Tibial artery (tissue), 4 donors: Measurements from ENCODE around the gene DNAH6.

Source experiments
- DNase-seq, 2 donors: peaks; one replicate each; pipeline ENCODE4 v3.0.0-alpha.2; 2019
- H3K27ac ChIP-seq, 2 donors: fragments of 200-600 bp; sonication (generic) in 1 of 2; 1 replicate in 1 of 2; 2 replicates in 1 of 2; pipeline ENCODE4 v1.5.1; 2018 to 2019; ENCODE audit warnings: mild to moderate bottlenecking in 1 of 2
- H3K27me3 ChIP-seq, 2 donors: fragments of 200-600 bp; sonication (generic) in 1 of 2; one replicate each; pipeline versions ENCODE4 v1.5.1 to v1.6.0; 2016 to 2019
- H3K36me3 ChIP-seq, 3 donors: fragments of 200-600 bp; sonication (generic) in 2 of 3; one replicate each; pipeline ENCODE4 v1.5.1; 2016 to 2019; ENCODE audit warnings: mild to moderate bottlenecking in 2 of 3
- H3K4me1 ChIP-seq, 4 donors: fragments of 200-600 bp; sonication (generic) in 2 of 4; 1 replicate in 3 of 4; 2 replicates in 1 of 4; pipeline ENCODE4 v1.5.1; 2016 to 2019
- H3K4me3 ChIP-seq, 2 donors: fragments of 200-600 bp; sonication (generic) in 1 of 2; 1 replicate in 1 of 2; 2 replicates in 1 of 2; pipeline ENCODE4 v1.5.1; 2018 to 2019; ENCODE audit warnings: mild to moderate bottlenecking in 2 of 2
- H3K9me3 ChIP-seq, 3 donors: fragments of 200-600 bp; sonication (generic) in 1 of 3; one replicate each; pipeline ENCODE4 v1.5.1; 2016 to 2019
- intact Hi-C: fragments of 100-400 bp; cut with DNase I; formaldehyde crosslinking; loops from one replicate; pipeline ENCODE4 v1.15.0; 2023; ENCODE audit warnings: low total_unique reads
- TF ChIP-seq, protein P1 (sequence below), 2 experiments: fragments of 200-600 bp in 1 of 2; fragments of 450-650 bp in 1 of 2; IDR thresholded peaks; one replicate each; pipeline ENCODE4 v1.5.1; 2017 to 2019; ENCODE audit warnings: antibody characterized with exemption in 2 of 2, mild to moderate bottlenecking in 1 of 2, moderate library complexity in 1 of 2

DNAH6 gene

DNA sequence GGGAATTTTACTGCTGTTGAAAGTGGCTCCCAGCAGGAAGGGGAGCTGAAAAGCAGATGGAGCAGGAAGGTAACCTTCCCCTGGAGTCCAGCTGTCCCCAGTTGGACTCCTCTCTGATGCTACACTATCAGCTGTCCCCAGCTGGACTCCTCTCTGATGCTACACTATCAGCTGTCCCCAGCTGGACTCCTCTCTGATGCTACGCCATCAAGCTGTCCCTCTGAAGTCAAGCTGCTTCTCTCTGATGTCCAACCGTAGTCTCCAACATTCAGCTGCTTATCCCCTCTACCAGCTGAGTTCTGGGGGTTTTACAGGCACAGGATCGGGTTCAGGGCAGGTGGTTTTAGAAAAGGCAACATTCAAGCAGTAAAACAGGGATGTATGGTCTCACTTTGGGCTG lies 37.4 kb upstream of the DNAH6 start:
- Histone ChIP-seq H3K27me3 (no peaks in the 10 kb centered on the region), H3K9me3 (peaks cover 0 to 8% (median 0%) of the 10 kb centered on the region in 3 donors), H3K4me3 (no peak overlapping the region), H3K4me1 (no peaks in the 10 kb centered on the region), H3K36me3 (no peaks in the 10 kb centered on the region), H3K27ac (no peak overlapping the region)
- intact Hi-C loops: no loop called here
- TF ChIP-seq, protein P1, sequence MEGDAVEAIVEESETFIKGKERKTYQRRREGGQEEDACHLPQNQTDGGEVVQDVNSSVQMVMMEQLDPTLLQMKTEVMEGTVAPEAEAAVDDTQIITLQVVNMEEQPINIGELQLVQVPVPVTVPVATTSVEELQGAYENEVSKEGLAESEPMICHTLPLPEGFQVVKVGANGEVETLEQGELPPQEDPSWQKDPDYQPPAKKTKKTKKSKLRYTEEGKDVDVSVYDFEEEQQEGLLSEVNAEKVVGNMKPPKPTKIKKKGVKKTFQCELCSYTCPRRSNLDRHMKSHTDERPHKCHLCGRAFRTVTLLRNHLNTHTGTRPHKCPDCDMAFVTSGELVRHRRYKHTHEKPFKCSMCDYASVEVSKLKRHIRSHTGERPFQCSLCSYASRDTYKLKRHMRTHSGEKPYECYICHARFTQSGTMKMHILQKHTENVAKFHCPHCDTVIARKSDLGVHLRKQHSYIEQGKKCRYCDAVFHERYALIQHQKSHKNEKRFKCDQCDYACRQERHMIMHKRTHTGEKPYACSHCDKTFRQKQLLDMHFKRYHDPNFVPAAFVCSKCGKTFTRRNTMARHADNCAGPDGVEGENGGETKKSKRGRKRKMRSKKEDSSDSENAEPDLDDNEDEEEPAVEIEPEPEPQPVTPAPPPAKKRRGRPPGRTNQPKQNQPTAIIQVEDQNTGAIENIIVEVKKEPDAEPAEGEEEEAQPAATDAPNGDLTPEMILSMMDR (IDR thresholded peaks at IDR 0.05): no peak
- no peak for DNase-seq

DNA sequence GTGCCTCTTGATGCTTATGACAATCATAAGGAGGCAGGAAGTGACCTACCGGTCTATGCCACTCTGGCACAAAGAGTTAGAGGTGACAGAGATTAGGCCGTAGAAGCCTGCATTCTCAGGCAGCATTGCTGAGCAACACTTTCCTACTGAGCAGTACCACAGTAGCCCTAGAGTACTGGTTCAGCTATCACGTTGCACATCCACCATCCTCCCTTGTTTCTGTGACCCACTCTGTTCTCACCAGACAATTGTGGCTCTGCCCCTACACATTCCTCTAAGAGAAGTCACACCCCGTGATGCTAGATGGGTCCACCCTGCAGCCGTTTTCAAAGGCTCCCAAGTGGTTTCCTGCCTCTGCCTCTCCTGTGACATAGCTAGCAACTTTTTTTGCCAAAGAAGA lies 34.6 kb upstream of the DNAH6 start:
- Histone ChIP-seq H3K4me3 (no peak overlapping the region), H3K27me3 (no peaks in the 10 kb centered on the region), H3K9me3 (peaks cover 0 to 8% (median 0%) of the 10 kb centered on the region in 3 donors), H3K4me1 (no peaks in the 10 kb centered on the region), H3K36me3 (no peaks in the 10 kb centered on the region), H3K27ac (no peak overlapping the region)
- no peak for DNase-seq
- intact Hi-C loops: no loop called here
- TF ChIP-seq, protein P1 (IDR thresholded peaks at IDR 0.05): no peak

DNA sequence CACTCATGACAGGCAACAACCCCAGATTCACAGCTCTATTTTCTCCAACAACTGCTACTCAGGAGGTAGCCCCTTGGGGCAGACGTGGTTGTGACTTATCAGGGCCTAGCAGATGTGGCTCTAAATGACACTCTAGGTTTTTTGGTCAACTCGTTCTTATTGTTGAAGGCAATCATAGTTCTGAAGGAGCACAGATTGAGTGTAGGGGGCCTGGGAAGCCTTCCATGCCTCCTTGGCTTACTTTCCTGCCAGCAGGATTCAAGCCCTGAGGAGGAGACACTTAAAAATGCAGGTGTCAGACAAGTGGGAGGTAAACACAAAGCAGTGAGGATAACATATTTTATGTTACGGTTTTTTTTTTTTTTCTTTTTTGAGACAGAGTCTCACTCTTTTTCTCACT lies 33.7 kb upstream of the DNAH6 start:
- intact Hi-C loops: no loop called here
- DNase-seq: no peak
- no peaks in the 10 kb centered on the region for H3K4me1 ChIP-seq
- H3K27me3 ChIP-seq: no peaks in the 10 kb centered on the region
- H3K4me3 ChIP-seq: no peak overlapping the region
- no peak overlapping the region for H3K27ac ChIP-seq
- H3K9me3 ChIP-seq: no peaks in the 10 kb centered on the region
- TF ChIP-seq, protein P1 (IDR thresholded peaks at IDR 0.05): no peak
- H3K36me3 ChIP-seq: no peaks in the 10 kb centered on the region

DNA sequence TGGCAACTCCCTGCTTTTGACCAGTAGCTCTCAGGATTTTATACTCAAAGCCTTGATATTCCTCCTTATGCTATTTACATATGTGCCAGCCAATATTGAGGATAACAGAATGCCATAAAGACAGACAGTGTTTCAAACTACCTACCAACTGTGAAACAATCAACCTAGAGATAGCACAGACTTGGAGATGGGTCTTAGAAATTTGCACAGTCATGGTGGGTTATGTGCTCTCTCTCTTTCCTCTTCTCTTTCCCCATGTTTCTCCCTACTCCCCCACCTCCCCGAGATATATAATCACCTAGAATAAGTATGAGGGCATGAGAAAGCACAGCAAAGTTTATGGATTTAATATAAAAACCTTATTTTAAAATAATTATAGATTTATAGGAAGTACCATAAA lies 33.0 kb upstream of the DNAH6 start:
- Histone ChIP-seq H3K9me3 (no peaks in the 10 kb centered on the region), H3K27ac (no peak overlapping the region), H3K27me3 (no peaks in the 10 kb centered on the region), H3K36me3 (no peaks in the 10 kb centered on the region), H3K4me3 (no peak overlapping the region), H3K4me1 (no peaks in the 10 kb centered on the region)
- intact Hi-C loops: no loop called here
- TF ChIP-seq, protein P1 (IDR thresholded peaks at IDR 0.05): no peak
- DNase-seq: no peak

DNA sequence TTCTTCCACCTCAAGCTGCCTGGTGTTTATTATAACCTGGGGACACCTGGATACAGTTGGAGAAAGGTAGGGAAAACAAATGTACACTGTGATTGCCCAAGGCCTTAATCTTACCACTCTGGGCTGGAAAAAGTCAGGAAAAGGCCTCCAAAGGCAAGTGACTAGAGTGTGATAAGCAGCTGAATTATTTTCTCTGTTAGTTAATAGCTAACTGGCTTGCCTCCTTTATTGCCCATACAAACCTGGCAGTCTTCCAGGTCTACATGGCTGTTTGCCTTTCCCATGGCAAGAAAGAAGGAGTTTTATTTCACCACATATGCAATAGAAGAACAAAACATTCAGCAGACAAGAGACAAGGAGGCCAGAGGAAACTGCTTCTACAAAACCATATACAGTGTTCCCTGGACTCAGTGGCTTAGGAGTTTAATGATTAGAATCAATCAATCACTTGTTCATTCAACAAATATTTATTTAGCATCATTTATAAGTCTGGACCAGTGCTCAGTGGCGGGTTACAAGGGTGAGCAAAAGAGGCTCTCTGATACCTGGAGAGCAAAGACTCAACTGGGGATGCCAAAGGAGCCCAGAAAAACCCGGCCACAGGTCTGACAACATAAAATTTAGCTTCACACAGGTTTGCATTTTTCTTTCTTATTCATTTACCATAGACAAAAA lies 29.7 kb upstream of the DNAH6 start:
- intact Hi-C loops: no loop called here
- Histone ChIP-seq H3K4me1 (no peaks in the 10 kb centered on the region), H3K9me3 (no peaks in the 10 kb centered on the region), H3K27ac (no peak overlapping the region), H3K36me3 (no peaks in the 10 kb centered on the region), H3K27me3 (no peaks in the 10 kb centered on the region), H3K4me3 (no peak overlapping the region)
- DNase-seq: no peak
- TF ChIP-seq, protein P1 (IDR thresholded peaks at IDR 0.05): no peak
